Measurements from ENCODE around the gene SFXN3. TPM values are rescaled to one million over a fixed set of nuclear protein-coding genes. Genes with fewer than 3 reads are reported as not detected.

Gene SFXN3
- total RNA-seq, 1 experiment from 2014 or later = 2.8 TPM

DNA sequence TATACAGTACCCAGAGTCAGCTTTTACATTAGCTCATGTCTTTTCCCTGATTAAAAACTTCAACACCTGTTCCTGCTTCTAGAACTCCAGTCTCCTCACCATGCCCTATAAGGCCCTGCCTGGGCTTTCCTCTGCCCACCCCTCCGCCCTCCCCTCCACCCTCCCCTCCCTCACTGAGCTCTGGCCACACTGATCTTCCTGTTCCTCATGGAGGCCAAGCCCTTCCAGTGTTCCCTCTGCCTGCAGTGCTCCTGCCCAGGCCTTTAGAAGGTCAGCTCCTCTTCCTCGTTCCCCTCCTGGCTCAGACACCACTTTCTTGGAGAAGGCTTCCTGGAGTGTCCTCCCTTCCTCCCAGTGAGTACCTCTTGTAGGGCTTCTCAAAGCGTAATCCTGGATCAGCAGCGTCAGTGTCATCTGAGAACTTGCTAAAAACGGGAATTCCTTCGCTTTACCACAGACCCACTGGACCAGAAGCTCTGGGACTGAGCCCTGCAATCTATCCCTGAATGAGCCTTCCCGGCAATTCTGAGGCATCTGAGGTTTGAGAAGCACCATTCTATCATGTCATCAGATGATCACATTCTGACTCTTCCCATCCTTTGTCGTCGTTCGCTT lies 3.8 kb upstream of the SFXN3 start:
- H2BK12ac ChIP-seq (ENCODE audit: insufficient read length, low read depth, low read length) = no peak overlapping the region
- H3K14ac ChIP-seq (ENCODE audit: insufficient read depth, low read length) = no peak overlapping the region
- no peak overlapping the region for H2BK5ac ChIP-seq (ENCODE audit: insufficient read length, low read length)
- H3T11ph ChIP-seq (ENCODE audit: low read length) = no peak overlapping the region
- no peaks in the 10 kb centered on the region for H3K36me3 Mint-ChIP-seq (ENCODE audit: insufficient read depth in 1 of 3, low read depth in 3 of 3)
- TF ChIP-seq, protein P1, sequence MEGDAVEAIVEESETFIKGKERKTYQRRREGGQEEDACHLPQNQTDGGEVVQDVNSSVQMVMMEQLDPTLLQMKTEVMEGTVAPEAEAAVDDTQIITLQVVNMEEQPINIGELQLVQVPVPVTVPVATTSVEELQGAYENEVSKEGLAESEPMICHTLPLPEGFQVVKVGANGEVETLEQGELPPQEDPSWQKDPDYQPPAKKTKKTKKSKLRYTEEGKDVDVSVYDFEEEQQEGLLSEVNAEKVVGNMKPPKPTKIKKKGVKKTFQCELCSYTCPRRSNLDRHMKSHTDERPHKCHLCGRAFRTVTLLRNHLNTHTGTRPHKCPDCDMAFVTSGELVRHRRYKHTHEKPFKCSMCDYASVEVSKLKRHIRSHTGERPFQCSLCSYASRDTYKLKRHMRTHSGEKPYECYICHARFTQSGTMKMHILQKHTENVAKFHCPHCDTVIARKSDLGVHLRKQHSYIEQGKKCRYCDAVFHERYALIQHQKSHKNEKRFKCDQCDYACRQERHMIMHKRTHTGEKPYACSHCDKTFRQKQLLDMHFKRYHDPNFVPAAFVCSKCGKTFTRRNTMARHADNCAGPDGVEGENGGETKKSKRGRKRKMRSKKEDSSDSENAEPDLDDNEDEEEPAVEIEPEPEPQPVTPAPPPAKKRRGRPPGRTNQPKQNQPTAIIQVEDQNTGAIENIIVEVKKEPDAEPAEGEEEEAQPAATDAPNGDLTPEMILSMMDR (conservative IDR thresholded peaks at IDR 0.05) = no peak
- H3K23ac ChIP-seq (ENCODE audit: insufficient read length, low read depth, low read length) = no peak overlapping the region
- no peak overlapping the region; a peak in 1 of 7 replicates for H3K27ac Mint-ChIP-seq
- H3K27me3 Mint-ChIP-seq (ENCODE audit: low read depth) = peaks cover 35% of the 10 kb centered on the region
- no peak overlapping the region for H4K91ac ChIP-seq (ENCODE audit: insufficient read length, low read depth, low read length)
- no peak overlapping the region for H2AFZ ChIP-seq (ENCODE audit: low read length)
- H3K79me1 ChIP-seq (ENCODE audit: insufficient read depth, low read depth, low read length, poor library complexity, severe bottlenecking) = no peaks in the 10 kb centered on the region
- H4K20me1 ChIP-seq (ENCODE audit: control insufficient read depth, insufficient read depth, insufficient read length) = no peaks in the 10 kb centered on the region
- H3K4me3 Mint-ChIP-seq = no peak overlapping the region
- H3K56ac ChIP-seq (ENCODE audit: insufficient read length, low read depth, low read length) = no peak overlapping the region
- no peak overlapping the region for H2BK20ac ChIP-seq (ENCODE audit: low read depth, low read length, poor library complexity, severe bottlenecking)
- H3K23me2 ChIP-seq (ENCODE audit: insufficient read length, low read depth, low read length, poor library complexity, severe bottlenecking) = peaks cover 12% of the 10 kb centered on the region
- no peaks in the 10 kb centered on the region; a peak in 1 of 5 replicates for H3K9me3 Mint-ChIP-seq
- no peaks in the 10 kb centered on the region for H3K79me2 ChIP-seq (ENCODE audit: insufficient read depth, low read length)
- WGBS (ENCODE audit: extremely low coverage, insufficient read length, low lambda C conversion rate) = no CpG with 5 or more reads among the region's 10 CpGs
- H3K4me1 ChIP-seq (ENCODE audit: insufficient read depth, low read length) = peaks cover 4% of the 10 kb centered on the region; the same call in 1 of the 2 replicates
- peaks cover 27 to 44% of the 10 kb centered on the region in 2 experiments for H3K4me1 Mint-ChIP-seq
- no peak overlapping the region for H2BK120ac ChIP-seq (ENCODE audit: low read depth, low read length, poor library complexity, severe bottlenecking)
- DNase-seq = no peak
- no peaks in the 10 kb centered on the region for H3K27me3 ChIP-seq (ENCODE audit: insufficient read depth, low read length)
- no peak overlapping the region for H3K27ac ChIP-seq (ENCODE audit: insufficient read length, low read depth, low read length)
- H2BK15ac ChIP-seq (ENCODE audit: low read depth, low read length) = no peak overlapping the region
- H4K5ac ChIP-seq (ENCODE audit: insufficient read length, low read depth, low read length) = no peak overlapping the region
- H3K9me3 ChIP-seq (ENCODE audit: control insufficient read depth, low read depth, low read length) = no peaks in the 10 kb centered on the region
- H3K18ac ChIP-seq (ENCODE audit: insufficient read length, low read depth, low read length) = no peak overlapping the region
- H3K4ac ChIP-seq (ENCODE audit: low read depth, low read length) = no peak overlapping the region
- no peak overlapping the region for H3K9ac ChIP-seq (ENCODE audit: extremely low read depth, insufficient read length, low read length)
- no peak overlapping the region for H2AK5ac ChIP-seq (ENCODE audit: insufficient read length, low read length)
- no peak overlapping the region for H4K8ac ChIP-seq (replicated peaks; ENCODE audit: insufficient read length, low read depth, low read length)
- no peak overlapping the region for H3K4me2 ChIP-seq (ENCODE audit: insufficient read depth, insufficient read length, low read length)

All from H9 (cell line).